Adipocyte (in vitro differentiated cells): ENCODE results near the gene PDE1A.

Experiments used
- DNase-seq: peaks from one replicate; pipeline ENCODE4 v3.0.0-alpha.2; 2015; ENCODE audit warnings: low read depth
- H3K27me3 ChIP-seq: replicated peaks from 2 replicates; pipeline ENCODE4 v1.7.0; 2013; ENCODE audit warnings: mild to moderate bottlenecking, low read length, moderate library complexity; ENCODE audit not compliant: control insufficient read depth, insufficient read depth
- H3K36me3 ChIP-seq: 2 replicates; pipeline ENCODE4 v1.7.0; 2013; ENCODE audit warnings: low read length, mild to moderate bottlenecking, moderate library complexity; ENCODE audit not compliant: control insufficient read depth, insufficient read depth, severe bottlenecking
- H3K4me1 ChIP-seq: 2 replicates; pipeline ENCODE4 v1.7.0; 2013; ENCODE audit warnings: mild to moderate bottlenecking, low read length, moderate library complexity; ENCODE audit not compliant: control insufficient read depth, insufficient read depth
- H3K4me3 ChIP-seq: 2 replicates; pipeline ENCODE4 v1.7.0; 2013; ENCODE audit warnings: mild to moderate bottlenecking, low read length, moderate library complexity
- H3K9ac ChIP-seq: 2 replicates; pipeline ENCODE4 v1.7.0; 2013; ENCODE audit warnings: mild to moderate bottlenecking, low read length, moderate library complexity
- H3K9me3 ChIP-seq: 2 replicates; pipeline ENCODE4 v1.7.0; 2013; ENCODE audit warnings: mild to moderate bottlenecking, low read length, moderate library complexity; ENCODE audit not compliant: control insufficient read depth

The PDE1A gene

GRCh38 chr2:182128821-182129707 lies 297.8 kb downstream of the PDE1A start:
- DNase-seq: peak; percentile 68
- H3K4me1 ChIP-seq: peaks cover 31% of the 10 kb centered on the region
- no peaks in the 10 kb centered on the region for H3K27me3 ChIP-seq
- H3K36me3 ChIP-seq: no peaks in the 10 kb centered on the region
- H3K9me3 ChIP-seq: no peaks in the 10 kb centered on the region
- peak overlapping the region; percentile 14 for H3K9ac ChIP-seq
- H3K4me3 ChIP-seq: peak overlapping the region; percentile 56

GRCh38 chr2:182117196-182117595 lies 309.6 kb downstream of the PDE1A start:
- Histone ChIP-seq H3K36me3 (no peaks in the 10 kb centered on the region), H3K9ac (no peak overlapping the region), H3K27me3 (no peaks in the 10 kb centered on the region), H3K9me3 (no peaks in the 10 kb centered on the region), H3K4me3 (no peak overlapping the region), H3K4me1 (peaks cover 7% of the 10 kb centered on the region)
- no peak for DNase-seq

- no peaks in the 10 kb centered on the region for H3K36me3 ChIP-seq
- no peak overlapping the region for H3K9ac ChIP-seq
- H3K9me3 ChIP-seq: no peaks in the 10 kb centered on the region
- no peak overlapping the region for H3K4me3 ChIP-seq
- peaks cover 7% of the 10 kb centered on the region for H3K4me1 ChIP-seq
- DNase-seq: no peak
- H3K27me3 ChIP-seq: no peaks in the 10 kb centered on the region
Measured at GRCh38 chr2:182116774-182117173, 310.1 kb downstream of the PDE1A start.

- Histone ChIP-seq H3K27me3 (no peaks in the 10 kb centered on the region), H3K9ac (no peak overlapping the region), H3K9me3 (no peaks in the 10 kb centered on the region), H3K36me3 (no peaks in the 10 kb centered on the region), H3K4me3 (no peak overlapping the region), H3K4me1 (peaks cover 7% of the 10 kb centered on the region)
- no peak for DNase-seq
Measured at GRCh38 chr2:182115258-182115657, 311.6 kb downstream of the PDE1A start.

GRCh38 chr2:182113334-182113733 lies 313.5 kb downstream of the PDE1A start:
- peaks cover 7% of the 10 kb centered on the region for H3K4me1 ChIP-seq

GRCh38 chr2:182110347-182110746 lies 316.5 kb downstream of the PDE1A start:
- H3K27me3 ChIP-seq: no peaks in the 10 kb centered on the region
- DNase-seq: no peak
- H3K4me3 ChIP-seq: no peak overlapping the region
- no peaks in the 10 kb centered on the region for H3K36me3 ChIP-seq
- no peaks in the 10 kb centered on the region for H3K9me3 ChIP-seq
- no peaks in the 10 kb centered on the region for H3K4me1 ChIP-seq
- no peak overlapping the region for H3K9ac ChIP-seq

More at GRCh38 chr2:182113334-182113733, 313.5 kb downstream of the PDE1A start:
- no peak for DNase-seq
- H3K27me3 ChIP-seq: no peaks in the 10 kb centered on the region
- H3K4me3 ChIP-seq: no peak overlapping the region
- no peaks in the 10 kb centered on the region for H3K36me3 ChIP-seq
- H3K9ac ChIP-seq: no peak overlapping the region
- H3K9me3 ChIP-seq: no peaks in the 10 kb centered on the region

GRCh38 chr2:182103526-182103925 lies 323.3 kb downstream of the PDE1A start:
- DNase-seq: peak; percentile 38
- no peaks in the 10 kb centered on the region for H3K36me3 ChIP-seq
- H3K4me1 ChIP-seq: no peaks in the 10 kb centered on the region
- H3K9me3 ChIP-seq: no peaks in the 10 kb centered on the region
- no peak overlapping the region for H3K9ac ChIP-seq
- H3K4me3 ChIP-seq: no peak overlapping the region
- H3K27me3 ChIP-seq: no peaks in the 10 kb centered on the region

- no peaks in the 10 kb centered on the region for H3K9me3 ChIP-seq
- no peaks in the 10 kb centered on the region for H3K4me1 ChIP-seq
- no peaks in the 10 kb centered on the region for H3K27me3 ChIP-seq
- H3K36me3 ChIP-seq: no peaks in the 10 kb centered on the region
- no peak overlapping the region for H3K9ac ChIP-seq
- no peak overlapping the region for H3K4me3 ChIP-seq
- no peak for DNase-seq
Measured at GRCh38 chr2:182101263-182101662, 325.6 kb downstream of the PDE1A start.

GRCh38 chr2:182098648-182099047 lies 328.2 kb downstream of the PDE1A start:
- no peaks in the 10 kb centered on the region for H3K27me3 ChIP-seq
- no peaks in the 10 kb centered on the region for H3K4me1 ChIP-seq
- H3K9me3 ChIP-seq: no peaks in the 10 kb centered on the region
- no peak overlapping the region for H3K4me3 ChIP-seq
- no peaks in the 10 kb centered on the region for H3K36me3 ChIP-seq
- no peak for DNase-seq
- H3K9ac ChIP-seq: no peak overlapping the region

GRCh38 chr2:182097571-182098164 lies 329.2 kb downstream of the PDE1A start:
- DNase-seq: no peak
- no peaks in the 10 kb centered on the region for H3K27me3 ChIP-seq
- no peak overlapping the region for H3K9ac ChIP-seq
- H3K4me1 ChIP-seq: no peaks in the 10 kb centered on the region
- no peak overlapping the region for H3K4me3 ChIP-seq
- no peaks in the 10 kb centered on the region for H3K36me3 ChIP-seq
- H3K9me3 ChIP-seq: no peaks in the 10 kb centered on the region

- Histone ChIP-seq H3K4me1 (peaks cover 13% of the 10 kb centered on the region), H3K36me3 (no peaks in the 10 kb centered on the region), H3K9ac (no peak overlapping the region), H3K9me3 (no peaks in the 10 kb centered on the region), H3K4me3 (no peak overlapping the region), H3K27me3 (no peaks in the 10 kb centered on the region)
- DNase-seq: peak; percentile 5
Measured at GRCh38 chr2:182090486-182090885, 336.4 kb downstream of the PDE1A start.
